ENCODE measurements around the gene SCUBE2. TPM values are rescaled to one million over a fixed set of nuclear protein-coding genes. Genes with fewer than 3 reads are reported as not detected.

The SCUBE2 gene
- total RNA-seq, 1 donor from 2014 or later, result 3.9 TPM

DNA sequence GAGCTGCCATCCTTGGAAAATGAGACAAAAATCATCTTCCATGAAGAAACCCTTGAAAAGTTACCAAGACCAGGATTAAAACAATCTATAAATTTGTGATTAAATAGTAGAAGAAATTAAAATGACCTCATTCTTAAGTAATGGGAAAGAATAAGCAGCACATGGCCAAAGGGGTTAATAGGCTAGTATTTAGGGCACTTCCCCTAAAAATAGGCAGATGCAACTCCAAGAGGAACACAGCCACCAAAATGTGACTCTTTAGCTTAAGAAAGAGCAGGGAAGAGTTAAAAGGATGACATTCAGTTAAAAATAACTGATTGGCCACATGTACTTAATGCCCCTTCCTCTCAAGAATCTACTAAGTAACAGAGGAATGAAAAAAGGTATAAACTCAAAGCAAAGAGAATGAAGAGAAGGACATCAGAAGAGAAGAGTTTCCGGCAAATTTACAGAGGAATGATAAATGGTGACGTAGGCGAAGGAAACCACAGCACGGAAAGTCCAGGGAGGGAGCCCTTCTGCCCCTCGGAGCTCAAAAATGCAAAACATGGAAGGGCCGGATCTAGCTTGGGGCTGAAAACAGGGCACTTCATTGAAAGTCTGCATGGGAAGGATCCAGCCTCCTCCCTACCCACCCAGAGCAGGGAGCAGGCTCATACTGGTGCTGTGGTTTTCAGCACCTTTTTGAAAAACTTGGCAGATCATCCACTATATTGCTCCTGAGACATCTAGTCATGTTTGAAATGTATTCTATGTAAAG, 17.8 kb downstream of the SCUBE2 start:
- no peak for DNase-seq

DNA sequence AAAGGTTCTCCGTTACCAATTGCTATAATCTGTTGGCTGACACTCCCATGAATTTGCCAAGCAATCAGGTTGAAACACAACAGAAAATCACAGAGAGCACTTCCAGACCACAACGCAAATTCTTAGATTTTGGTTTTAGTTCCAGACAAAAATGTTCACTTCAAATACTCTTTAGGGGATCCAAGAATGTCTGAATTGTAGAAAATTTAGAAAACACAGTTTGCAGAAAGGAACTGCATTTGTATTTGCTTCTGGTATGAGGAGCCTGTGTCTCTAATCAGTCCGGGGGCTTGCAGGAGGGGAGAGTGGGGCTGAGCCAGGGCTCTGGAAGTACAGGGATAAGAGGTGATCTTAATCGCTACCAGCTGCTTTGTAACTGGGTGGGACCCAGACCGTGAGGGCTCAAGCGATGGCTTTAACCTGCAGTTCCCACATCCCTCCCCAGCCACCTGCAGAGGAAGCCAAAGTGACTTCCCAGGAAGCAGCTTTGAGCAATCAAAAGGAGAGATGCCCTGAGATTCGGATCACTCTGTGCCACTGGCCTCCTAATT, 18.7 kb downstream of the SCUBE2 start:
- no peak for DNase-seq

DNA sequence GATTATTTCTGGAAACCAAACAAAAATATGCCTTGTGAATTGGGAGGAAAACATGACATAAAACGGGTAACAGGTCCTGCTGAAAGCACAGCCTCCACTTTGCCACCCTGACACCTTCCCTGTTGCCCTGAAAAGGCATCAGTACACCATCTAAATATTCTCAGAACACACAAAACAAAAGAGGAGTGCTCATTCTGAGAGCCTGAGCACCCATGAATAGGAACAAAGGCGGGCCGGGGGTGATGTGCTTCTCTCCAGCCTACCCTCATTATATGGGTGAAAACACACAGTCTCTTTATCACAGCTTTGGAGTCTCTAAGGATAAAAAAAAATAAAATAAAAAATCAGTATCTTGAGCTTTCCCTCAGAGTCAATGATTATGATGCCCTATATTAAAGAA, 19.7 kb downstream of the SCUBE2 start:
- no peak for DNase-seq

DNA sequence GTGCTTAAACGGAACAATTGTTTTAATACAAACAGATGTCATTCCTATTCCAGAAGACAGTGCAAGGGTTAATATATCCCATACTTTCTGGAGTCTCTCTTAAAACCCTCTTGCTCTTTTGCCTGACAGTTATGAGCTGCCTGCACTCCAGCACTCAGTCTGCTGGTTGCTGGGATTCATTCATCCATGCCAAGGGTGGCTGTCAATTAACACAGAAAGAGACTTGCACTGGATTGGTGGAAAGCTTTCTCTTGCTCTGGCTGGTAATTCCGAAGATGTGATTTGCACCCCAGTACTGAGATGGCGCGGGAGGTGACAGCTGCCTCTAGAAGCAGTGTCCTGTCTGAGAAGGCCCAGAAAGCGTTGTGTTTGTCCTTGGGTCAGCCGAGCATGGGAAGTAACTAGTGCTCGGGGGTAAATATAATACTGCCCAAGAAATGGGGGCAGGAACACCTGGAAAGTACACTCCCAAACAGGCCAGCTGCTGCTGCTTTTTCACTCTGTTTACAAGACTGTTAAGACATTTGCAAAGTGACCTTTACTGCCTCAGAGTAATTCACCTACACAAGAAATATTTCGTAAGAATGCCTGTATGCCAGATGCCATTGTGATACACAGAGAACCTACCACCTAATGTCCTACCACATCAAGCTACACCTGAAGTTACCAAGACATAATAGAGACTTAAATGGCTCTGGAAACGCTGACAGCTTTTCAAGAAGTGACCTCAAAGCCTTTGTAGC, 20.5 kb downstream of the SCUBE2 start:
- no peak for DNase-seq

DNA sequence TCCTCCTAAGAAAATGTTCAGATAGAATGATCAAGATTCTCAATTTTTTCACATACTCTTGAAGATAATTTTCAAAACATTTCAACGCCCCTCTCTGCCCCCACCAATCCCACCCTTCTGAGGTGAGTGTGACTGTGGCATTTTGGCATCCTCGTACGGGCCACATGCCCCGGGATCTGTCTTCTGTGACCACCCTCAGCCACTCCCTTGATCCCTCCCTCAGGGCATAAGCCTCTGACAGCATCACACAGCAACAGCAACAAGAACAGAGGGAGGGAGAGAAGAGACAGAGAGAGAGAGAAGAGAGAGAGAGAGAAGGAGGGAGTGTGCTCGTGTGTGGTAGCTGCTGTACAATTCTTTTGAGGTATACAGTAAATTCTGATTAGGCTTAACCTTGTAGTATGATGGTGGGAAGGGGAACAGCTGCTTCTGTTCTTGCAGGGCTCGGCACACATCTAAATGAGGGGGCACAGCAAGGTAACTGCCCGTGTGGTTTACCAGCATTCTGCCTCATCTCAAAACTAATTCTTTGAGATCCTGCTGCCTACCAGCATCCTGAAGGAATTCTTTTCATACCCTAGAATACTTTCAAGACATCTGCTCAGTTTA, 21.4 kb downstream of the SCUBE2 start:
- DNase-seq, result no peak

DNA sequence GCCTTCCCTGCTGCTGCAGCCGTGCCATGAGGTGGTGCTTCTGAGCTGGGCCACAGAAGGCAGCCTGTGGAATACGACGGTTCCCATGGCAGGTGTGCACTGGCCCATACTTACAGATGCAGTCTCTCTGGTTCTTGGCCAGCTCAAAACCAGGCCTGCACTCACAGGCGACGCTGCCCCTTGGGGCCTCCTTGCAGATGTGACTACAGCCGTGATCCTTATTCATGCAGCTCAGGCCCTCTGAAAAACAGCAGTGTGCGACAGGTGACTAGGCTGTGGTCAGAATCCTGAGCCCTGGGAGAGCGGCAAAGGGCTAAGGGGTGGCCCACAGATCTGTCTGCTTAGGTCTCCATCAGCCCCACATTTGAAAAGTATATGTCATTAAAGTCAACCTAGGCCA, 22.1 kb downstream of the SCUBE2 start:
- DNase-seq, result no peak

DNA sequence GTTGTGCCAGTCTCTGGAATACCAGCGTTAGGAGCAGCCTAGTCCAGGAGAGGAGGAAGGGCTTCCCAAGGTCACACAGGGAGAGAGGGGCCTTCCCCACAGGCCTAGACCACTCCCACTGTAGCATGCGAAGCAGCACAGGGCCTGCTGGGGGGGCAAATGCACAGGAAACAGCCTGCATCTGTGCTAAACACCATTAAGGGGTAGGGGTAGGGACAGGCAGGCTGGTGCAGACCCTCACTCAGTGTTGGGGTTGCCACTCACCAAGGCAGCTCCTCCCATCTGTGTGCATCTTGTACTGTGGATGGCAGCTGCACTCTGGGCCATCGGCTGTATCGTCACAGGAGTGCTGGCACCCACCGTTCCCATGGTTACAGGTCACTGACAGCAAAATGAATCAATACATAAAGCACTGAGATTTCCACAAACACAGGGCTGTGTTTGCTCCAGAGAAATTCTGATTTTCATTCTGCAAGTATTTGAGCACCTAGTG, 24.9 kb downstream of the SCUBE2 start:
- no peak for DNase-seq

DNA sequence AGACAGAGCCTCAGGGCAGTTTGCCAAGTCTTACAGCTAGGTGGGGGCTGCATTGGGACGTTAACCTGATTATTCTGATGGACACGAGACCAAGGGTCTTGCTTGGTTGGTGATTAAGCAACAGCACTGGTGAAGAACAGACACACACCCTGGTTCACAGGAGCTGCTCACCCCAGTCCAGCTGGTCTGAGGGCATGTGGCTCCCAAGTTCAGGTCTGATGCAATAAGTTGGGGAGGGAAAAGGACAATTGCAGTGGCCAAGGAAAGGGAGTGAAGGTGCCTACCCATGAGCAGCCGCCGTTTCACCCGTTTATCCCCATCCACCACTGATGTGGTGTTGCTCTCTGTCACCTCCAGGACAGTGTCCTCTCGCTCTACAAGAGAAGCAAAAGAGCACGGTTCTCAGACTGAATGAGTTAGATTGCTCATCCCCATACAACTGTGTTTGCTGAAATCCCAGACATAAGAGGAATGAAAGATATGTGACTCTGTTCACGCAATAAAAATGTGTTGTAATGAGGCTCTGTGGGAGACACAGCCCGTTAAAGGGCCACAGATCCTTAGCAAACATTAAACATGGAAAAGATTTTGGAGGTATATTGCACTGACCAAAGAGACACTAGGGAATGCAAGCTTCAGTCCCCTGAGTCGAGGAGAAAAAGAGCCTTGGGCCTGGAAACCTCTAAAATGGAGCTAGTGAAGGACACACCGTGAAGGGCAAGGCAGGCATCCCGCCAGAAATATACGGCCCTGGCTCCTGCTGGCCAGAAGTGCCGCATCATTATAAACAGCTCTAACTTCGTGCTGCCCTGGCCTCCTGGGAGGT, 25.6 kb downstream of the SCUBE2 start:
- DNase-seq, result no peak

DNA sequence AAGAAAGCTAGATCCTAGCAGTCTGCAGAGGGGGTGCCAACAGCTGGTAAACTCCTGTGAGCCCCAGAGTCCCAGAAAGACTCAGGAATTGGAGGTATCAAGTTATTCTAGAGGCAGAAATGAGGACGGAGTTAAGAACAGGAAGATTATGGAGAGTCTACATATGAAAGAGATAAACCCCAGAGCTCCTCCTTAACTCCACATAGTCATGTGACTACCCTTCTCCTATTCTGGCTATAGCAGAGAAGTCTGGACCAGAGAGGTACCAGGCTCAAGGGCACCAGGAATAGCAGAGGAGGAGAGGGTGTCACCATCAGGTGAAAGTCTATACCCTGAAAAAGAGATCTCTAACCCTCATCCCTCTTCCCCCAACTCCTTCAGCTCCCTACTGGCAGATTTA, 29.6 kb downstream of the SCUBE2 start:
- no peak for DNase-seq

DNA sequence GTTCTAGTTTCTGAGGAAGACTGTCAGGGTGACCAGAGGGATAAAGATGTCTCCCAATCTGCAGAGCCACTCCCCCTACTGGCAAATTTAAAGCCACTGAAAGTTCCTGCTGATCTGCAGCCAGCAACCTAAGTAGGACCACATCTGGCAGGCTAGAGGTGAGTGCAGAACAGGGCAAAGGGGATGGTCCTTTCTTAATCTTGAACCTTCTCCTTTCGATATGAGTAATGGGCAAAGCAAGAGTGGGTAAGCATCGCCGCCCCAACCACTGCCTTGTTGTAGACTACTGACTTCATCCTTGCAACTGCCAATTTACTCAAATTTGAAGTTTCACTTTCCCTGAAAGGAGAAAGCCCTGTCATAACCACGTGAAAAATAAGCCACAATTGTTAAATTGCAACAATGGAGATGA, 30.7 kb downstream of the SCUBE2 start:
- peak; percentile 7 for DNase-seq

DNA sequence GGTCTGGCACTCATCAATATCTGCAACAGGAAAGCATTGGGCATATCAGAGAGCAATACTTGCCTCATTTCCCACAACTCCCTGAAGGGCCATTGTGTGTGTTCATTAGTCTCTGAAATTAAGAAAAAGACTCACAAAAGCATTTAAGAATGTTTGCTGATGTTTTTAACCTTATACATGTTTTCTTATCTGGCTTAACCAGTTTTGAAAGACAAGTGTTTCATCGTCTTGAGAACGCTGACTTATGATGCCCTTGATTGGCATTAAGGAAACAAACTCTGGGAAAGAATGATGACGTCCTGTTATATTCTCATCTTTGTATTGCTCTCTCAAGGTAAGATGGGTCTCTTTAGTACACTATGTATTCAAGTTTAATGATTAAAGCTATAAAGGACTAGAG, 32.0 kb downstream of the SCUBE2 start:
- no peak for DNase-seq

DNA sequence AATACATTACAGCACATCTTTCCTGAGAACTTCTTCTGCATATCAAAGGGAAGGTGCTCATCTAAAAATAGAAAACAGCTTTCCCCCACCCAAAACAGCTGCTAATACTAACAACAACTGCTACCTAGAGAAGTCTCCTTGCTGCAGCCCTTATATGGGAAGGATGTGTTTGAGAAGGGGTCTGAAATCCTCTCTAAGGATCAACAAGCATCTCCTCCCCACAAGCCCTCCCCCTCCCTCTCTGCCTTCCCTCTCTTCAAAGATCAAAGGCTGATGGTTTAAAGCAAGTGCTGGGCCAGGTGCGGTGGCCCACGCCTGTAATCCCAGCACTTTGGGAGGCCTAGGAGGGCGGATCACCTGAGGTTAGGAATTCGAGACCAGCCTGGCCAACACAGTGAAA, 33.5 kb downstream of the SCUBE2 start:
- no peak for DNase-seq

DNA sequence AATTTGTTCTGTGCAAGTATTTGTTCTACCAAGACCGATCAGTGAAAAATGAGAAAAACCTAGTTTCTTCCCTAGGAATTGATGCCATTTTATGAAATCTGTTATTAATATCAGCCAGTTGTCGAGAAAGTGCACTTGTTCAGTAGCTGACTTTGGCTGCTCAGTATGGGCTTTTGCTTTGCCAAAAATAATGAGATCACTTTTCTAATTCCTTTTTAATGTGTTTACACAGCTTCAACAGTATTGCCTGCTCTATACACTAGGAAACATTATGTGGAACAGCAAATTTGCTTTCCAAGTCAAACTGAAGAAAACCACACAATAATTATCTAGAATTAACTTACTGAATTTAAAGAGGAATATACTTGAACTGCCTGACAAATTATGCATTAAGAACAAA, 34.4 kb downstream of the SCUBE2 start:
- DNase-seq, result no peak

DNA sequence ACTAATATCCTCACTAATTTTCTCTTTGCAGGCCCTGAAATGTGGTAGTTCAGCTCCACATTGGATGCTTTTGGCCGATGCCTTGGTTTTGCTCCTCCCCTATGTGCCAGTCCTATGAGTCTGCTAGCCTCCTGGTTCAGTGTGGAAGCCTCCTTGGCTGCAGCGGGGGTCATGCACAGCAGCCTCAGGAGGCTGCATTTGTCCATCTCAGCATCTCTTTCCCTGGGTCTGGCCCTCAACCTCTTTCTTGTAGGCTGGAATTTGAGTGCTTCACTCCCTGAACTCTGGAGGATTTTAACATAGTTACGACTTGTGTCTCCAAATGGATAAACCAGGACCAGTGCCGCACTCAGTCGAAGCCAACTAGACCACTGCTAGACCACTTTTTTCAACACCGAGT, 34.9 kb downstream of the SCUBE2 start:
- no peak for DNase-seq

DNA sequence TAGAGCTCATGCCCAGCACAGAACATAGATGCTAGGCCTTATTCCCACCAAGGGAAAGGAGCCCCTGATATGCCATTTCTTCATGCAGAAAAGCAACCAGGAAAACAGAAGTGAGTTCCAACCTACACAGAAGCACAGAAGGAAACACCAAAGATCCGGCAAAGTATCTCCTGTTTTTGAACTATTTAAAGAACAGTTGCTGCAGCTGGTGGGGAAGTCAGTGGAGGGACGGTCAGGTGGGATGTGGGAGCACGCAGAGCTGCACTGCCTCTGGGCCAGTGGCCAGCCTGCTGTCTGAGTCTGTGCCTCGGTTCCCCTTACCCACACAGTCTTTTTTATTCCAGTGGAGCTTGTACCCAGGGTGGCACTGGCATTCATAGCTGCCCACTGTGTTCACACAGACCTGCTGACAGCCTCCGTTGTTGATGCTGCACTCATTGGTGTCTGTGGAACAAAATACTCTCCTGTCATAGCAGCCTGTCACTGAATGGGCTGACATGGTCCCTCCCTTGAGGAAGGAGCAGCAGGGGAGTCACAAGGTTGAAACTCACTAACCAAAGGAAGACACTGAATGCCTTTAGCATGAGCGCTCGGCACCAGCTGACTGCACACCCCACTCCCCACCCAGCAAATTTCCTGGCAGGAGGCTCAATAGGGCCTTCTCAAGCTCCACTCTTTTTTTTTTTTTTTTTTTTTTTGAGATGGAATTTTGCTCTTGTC, 37.9 kb downstream of the SCUBE2 start:
- no peak for DNase-seq

DNA sequence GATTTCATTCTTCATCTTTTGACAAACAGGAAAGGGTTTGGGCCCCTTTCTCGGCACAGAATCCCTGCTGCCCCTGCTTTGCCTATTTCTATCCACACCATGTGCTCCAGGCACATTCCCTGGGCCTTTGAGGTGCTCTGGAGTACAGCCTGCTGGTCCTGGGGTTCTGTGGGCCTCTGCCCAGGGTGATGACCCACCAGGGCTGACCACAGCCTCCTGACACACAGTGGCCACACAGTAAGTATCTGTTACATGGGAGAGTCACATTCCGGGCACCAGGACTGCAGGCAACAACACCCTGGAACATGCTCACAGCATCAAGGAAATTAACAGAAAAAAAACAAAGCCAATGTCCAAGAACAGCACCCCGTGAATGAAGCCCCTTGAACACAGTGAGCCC, 39.1 kb downstream of the SCUBE2 start:
- no peak for DNase-seq

DNA sequence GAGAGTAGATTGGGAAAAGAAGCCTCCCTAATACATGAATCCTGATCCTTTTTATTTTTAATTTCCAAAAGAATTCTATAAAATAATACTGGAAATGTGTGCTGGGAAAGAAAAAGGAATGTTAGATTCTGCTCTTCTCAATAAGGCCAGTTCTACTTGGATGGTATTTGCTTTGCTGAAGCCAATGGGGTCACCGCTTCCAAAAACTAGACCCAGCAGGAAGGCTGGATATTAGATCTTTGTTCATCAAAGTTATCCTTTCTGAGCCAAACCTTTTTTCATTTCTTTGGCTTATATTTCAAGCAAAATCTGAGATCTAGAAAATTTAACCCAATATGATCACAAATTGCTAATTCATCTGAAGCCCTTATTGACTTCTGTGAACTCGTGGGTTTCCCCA, 41.4 kb downstream of the SCUBE2 start:
- DNase-seq, result no peak

DNA sequence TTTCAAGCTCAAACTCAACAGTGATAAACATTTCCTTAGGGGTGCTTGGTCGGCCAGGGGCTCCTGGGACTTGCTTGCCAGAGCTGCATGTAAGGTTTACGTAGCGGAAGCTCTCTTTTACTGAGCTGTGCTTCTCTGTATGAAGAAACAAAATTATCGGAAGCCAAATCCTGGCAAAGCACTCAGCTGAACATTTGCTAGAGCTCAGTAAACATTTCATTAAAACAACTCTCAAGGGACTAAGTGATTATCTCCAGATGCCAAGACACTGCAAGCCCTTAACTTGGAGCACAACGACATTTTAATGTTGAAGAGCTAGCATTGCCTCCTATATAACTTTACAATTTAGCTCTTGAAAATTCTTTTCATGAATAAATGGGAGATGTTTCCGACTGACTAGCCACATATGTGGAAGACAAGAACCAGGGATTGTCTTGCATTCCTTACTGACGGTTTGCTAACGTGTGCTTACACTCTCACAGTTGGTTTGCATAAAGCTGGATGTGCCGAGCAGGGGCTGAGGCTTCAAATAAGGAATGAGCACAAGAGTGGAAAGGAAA, 43.4 kb downstream of the SCUBE2 start:
- DNase-seq, result no peak

DNA sequence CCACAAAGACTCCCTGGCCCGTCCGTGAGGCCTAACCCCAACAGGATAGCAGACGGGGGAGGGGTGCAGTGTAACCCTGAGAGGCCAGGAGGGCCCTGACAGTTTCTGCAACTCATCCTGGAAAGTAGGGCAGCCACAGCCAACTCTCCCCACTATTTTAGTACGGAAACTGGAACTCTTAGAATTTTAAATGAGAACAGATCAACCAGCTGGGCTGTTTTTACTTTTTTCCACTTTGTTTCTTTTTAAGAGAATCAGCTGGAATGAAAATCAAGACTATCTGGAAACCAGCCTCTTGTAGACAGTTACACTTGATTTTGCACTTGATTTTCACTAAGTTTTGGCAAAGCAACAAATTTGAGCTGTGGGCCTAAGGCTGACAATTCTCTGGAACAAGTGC, 44.9 kb downstream of the SCUBE2 start:
- DNase-seq, result no peak

DNA sequence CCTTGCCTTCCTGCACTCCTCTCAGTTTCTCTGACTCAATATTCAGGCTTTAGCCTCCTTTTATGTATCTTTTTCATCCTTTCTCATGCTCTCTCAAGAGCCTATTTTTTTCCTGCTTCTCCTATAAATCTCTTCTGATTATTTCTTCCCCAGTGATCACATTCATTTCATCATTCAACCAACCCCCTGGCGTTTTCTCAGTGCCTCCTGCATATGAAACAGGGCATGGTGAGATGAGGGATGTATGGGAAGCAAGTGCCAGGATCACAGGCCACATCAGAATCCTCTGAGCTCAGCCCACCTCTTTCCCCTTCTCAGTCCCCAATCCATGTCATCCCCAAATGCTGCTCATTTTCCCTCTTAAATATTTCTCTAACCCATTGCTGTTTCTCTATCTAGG, 48.9 kb downstream of the SCUBE2 start:
- DNase-seq, result no peak

DNA sequence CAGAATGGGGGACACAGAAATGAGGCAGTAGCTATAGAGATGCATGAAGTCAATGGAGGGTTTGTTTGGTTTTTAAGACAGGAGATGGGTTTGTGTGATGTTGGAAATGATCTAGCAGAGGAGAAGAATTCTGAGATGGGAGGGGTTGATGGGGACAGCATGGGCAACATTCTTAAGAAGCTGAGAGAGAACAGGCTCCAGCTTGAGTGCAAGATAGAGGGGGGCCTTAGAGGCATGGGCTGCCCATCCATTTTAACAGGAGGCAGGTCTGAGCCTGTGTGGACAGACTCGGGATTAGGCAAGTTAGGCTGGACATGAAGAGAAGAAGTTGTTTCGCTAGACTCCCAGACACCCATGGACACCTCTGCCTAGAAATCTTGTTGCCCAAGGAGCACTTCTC, 49.7 kb downstream of the SCUBE2 start:
- DNase-seq, result no peak

DNA sequence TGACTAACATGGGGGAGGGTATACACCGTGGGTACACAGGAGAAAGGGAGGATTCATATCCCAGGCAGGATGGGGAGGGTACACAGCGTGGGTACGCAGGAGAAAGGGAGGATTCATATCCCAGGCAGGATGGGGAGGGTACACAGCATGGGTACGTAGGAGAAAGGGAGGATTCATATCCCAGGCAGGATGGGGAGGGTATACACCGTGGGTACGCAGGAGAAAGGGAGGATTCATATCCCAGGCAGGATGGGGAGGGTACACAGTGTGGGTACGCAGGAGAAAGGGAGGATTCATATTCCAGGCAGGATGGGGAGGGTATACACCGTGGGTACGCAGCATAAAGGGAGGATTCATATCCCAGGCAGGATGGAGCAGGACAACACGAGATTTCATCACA, 51.0 kb downstream of the SCUBE2 start:
- DNase-seq, result no peak
